Measurements from ENCODE around the gene RNF38.
A peak's percentile ranks its signal among the peaks of the same experiment; 100 is the strongest.
"Not testable (repeated sequence)": the region's sequence is repeated elsewhere in the genome, so short reads cannot be mapped to it uniquely, and the experiment has no call there.

RNF38 gene

DNA sequence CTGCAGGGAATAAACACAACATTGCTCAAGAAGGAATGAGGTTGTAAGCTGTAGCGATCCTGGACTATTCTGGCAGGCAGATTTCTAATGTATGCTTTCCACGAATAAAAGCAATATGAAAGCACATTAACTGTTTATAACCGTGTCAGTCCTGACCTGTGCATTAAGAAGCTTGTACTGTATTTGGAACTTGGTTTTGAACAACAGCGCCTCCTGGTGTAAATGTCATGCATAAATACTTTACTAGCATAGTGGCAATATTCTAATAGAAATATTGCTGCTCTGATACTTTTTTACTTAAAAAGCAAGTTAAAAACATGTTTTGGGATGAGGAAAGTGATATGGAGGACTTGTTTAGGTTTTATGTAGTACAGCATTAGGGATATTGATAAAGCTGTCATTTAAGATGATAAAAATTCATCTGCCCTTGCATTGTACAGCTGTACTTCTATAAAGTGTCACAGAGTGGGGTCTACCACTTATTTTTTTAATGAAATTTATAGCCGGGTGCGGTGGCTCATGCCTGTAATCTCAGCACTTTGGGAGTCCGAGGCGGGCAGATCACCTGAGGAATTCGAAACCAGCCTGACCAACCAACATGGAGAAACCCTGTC lies 71.2 kb downstream of the RNF38 start:
- peak; percentile 67 for DNase-seq

GRCh38 chr9:36325081-36325828 lies 74.8 kb downstream of the RNF38 start:
- DNase-seq = no peak

DNA sequence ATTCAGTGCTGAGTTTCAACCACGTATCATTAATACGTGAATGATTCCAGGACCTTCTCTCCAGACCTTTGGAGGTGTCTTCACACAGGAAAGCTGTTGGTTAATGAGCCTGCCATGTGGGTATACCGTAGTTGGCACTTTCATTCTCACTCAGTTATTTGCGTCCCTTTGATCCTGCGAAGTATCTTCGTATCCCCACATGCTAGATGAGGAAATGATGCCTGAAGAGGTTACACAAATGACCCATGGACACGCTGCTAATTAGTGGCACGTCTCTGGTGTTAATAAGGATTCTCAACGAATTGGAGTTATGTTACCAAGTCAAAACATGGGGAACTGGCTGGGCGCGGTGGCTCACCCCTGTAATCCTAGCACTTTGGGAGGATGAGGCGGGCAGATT lies 76.1 kb downstream of the RNF38 start:
- no peak for DNase-seq

GRCh38 chr9:36322462-36322861 lies 77.6 kb downstream of the RNF38 start:
- DNase-seq = no peak

- DNase-seq = not testable (repeated sequence)
These were observed 78.2 kb downstream of the RNF38 start for GRCh38 chr9:36321903-36322302.

GRCh38 chr9:36320466-36320865 lies 79.6 kb downstream of the RNF38 start:
- no peak for DNase-seq

- DNase-seq = no peak
These were observed 80.3 kb downstream of the RNF38 start for GRCh38 chr9:36319806-36320205.

DNA sequence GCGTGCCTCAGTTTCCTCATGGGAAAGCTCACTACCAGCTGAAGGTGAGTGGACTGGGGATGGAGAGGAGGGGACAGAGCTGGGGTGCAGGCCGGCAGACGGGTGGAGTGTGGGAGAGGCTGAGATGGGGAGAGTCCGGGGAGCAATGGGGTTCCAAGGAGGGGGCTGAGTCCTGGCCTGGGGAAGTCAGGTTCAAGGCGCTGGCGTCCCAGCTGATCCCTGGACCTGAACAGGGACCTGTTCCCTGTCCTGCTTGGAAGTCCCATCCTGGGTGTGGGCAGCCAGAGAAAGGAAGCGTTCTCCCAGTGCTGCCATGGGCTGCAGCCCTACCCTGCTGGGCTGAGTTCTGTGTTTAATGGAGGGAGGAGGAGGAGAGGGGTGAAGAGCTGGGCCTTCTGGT lies 80.9 kb downstream of the RNF38 start:
- no peak for DNase-seq

GRCh38 chr9:36318212-36318802 lies 81.8 kb downstream of the RNF38 start:
- DNase-seq = no peak

DNA sequence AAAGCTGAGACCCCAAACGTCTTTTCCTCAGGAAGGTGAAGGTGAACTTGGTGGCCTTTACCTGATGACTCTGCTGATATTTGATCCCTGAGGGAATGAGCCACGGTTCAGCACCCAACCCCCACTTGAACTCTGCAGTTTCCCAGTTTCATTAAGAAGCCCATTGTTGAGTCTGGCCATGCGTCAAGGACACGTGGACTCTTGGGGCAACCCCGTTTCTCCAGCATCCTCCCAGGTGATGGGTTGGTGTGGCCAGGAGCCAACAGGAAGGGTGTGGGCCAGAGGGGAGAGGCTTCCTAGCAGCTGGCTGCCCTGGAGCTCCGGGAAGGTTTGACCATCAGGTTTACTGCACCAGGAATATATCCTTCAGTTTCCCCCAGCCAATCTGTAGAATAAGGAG lies 82.3 kb downstream of the RNF38 start:
- DNase-seq = peak; percentile 16

GRCh38 chr9:36316611-36317317 lies 83.3 kb downstream of the RNF38 start:
- no peak for DNase-seq

DNA sequence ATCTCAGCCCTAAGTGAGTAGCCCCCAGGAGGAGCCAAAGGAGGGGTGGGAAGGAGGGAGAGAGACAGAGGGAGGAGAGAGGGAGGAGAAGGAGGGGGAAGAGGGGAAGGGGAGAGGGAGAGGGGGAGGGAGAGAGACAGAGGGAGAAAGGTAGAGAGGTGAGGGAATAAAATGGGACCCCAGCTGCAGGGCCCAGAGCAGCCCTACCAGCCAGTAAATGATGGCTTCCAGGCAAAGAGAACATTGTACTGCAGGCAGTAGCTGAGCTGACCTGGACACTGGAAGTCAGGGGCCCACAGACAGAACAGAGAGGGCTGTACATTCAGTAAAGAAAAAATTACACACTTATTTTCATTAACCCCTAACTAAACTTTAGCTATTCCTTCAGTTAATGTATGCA lies 84.0 kb downstream of the RNF38 start:
- no peak for DNase-seq

GRCh38 chr9:36315283-36315682 lies 84.8 kb downstream of the RNF38 start:
- no peak for DNase-seq

GRCh38 chr9:36314740-36315139 lies 85.3 kb downstream of the RNF38 start:
- DNase-seq = no peak

- no peak for DNase-seq
These were observed 93.4 kb downstream of the RNF38 start for GRCh38 chr9:36306471-36307306.

GRCh38 chr9:36304366-36304765 lies 95.7 kb downstream of the RNF38 start:
- not testable (repeated sequence) for DNase-seq

GRCh38 chr9:36301227-36301626 lies 98.8 kb downstream of the RNF38 start:
- no peak for DNase-seq

DNA sequence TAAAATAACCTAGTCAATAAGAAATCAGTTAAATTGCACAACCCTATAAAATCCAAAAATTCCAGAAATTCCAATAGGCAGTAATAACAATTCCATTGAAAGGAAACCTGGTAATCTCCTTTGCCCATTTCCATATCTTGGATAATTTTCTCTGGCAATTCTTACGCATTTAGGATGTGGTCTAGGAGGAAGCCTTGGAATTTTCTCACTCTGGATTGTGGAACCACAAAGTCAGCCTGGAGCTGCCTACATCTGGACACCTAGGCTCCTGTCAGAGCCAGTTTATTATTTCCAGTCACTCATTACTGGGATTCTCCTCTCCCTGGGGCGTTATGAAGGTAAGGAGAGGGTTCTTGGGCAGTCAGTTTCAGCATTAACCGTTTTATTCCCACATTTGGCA lies 101.5 kb downstream of the RNF38 start:
- DNase-seq = no peak

DNA sequence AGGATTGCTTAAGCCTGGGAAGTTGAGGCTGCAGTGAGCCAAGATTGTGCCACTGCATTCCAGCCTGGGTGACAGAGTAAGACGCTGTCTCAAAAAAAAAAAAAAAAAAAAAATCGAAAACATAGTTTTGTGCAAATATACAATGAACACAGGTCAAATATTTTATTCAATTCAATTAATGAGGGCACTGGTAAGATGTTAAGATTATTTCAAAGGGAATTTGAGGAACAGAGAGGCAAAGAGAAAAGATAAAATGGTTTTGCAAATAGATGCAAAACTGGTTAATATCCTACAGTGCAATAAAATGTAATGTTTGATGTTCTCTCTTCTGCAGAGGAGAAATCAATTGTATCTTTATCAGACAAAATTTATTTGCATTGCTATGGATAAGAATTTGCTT lies 102.3 kb downstream of the RNF38 start:
- no peak for DNase-seq

GRCh38 chr9:36294996-36295395 lies 105.1 kb downstream of the RNF38 start:
- DNase-seq = not testable (repeated sequence)

DNA sequence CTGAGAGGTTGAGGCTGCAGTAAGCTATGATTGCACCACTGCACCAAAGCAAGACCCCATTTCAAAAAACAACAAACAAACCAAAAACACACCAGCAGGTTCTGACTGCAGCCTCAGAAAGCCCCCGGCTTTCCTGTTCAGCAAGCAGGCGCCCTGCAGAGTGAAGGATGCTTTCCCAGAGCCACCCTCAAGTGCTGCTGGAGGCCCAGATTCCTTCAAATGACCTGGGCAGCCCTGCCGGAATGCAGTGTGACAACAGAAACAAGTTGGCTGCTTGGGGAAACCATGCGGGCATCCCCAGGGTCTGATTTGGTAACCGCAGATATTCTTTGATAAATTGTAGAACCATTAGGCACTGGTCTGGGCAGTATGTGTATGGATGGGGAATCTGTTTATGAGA lies 106.2 kb downstream of the RNF38 start:
- DNase-seq = no peak

DNA sequence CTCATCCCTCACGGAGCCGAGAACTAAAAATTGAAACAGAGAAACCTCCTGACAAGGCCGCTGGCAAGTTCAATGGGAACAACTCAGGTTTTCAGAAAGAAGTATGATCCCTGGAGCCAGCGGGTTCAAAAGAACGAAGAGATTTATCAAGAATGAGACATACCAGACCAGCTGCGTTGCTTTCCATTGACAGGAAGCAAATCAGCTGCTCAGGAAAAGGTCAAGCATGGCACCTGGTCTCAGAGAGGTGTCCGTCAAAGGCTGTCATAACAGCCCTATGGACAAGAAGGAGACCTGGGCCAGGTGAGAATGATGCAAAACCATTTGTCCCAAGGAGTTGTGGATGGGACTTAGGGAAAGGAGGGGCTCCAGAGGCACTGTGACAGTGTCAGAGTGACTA lies 106.9 kb downstream of the RNF38 start:
- no peak for DNase-seq

DNA sequence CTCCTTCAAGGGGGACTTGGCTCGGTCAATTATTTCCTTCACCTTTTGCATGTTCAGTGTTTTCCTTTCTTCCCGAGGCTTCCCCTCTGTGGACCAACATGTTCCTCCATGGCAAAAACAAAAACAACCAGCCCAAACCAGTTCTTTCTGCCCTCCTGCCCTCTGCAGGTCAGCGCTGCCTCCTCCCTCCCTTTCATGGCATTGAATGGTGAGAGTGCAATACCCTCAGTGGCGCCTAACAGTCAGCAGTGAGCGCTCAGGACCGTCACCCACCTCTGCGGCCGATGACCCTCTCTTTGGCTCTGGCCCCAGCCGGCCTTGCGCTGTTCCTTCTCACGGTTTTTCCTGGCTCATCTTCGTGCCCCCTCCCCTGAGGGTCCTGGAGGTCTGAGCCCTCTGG lies 107.4 kb downstream of the RNF38 start:
- no peak for DNase-seq
